IMR-90 (cell line): ENCODE data around the gene DSC2.
"Not testable (repeated sequence)": the region's sequence is repeated elsewhere in the genome, so short reads cannot be mapped to it uniquely, and the experiment has no call there.

Experiments used
- BHLHE40 ChIP-seq: fragments of 150-350 bp; IDR thresholded peaks from 2 replicates; pipeline ENCODE4 v1.6.1; 2016; ENCODE audit warnings: mild to moderate bottlenecking, low read depth, low read length
- CHD1 ChIP-seq: IDR thresholded peaks from 2 replicates; pipeline ENCODE4 v1.6.1; 2012; ENCODE audit warnings: low read depth, low read length, improper control_type of control experiment
- CTCF ChIP-seq: conservative IDR thresholded peaks from 2 replicates; pipeline ENCODE4 v1.5.1; 2012; ENCODE audit warnings: mild to moderate bottlenecking, low read depth, low read length, improper control_type of control experiment
- MXI1 ChIP-seq: IDR thresholded peaks from 2 replicates; pipeline ENCODE4 v1.6.1; 2012; ENCODE audit warnings: low read depth, mild to moderate bottlenecking, low read length, moderate library complexity, borderline replicate concordance
- POLR2A ChIP-seq: IDR thresholded peaks from 2 replicates; pipeline ENCODE4 v1.6.1; 2012; ENCODE audit warnings: mild to moderate bottlenecking, low read depth, low read length
- RAD21 ChIP-seq: IDR thresholded peaks from 2 replicates; pipeline ENCODE4 v1.6.1; 2012; ENCODE audit warnings: low read length, improper control_type of control experiment
- USF2 ChIP-seq: fragments of 150-350 bp; IDR thresholded peaks from 2 replicates; pipeline ENCODE4 v1.6.1; 2017; ENCODE audit warnings: mild to moderate bottlenecking, antibody characterized with exemption, low read length, low read depth

- not testable (repeated sequence) for TF ChIP-seq CTCF, MXI1, USF2, BHLHE40, RAD21, POLR2A, CHD1
Observed at GRCh38 chr18:31037686-31038085, 64.5 kb downstream of the DSC2 start.
